ENCODE results near the gene ZNF398. TPM values are rescaled to one million over a fixed set of nuclear protein-coding genes. Genes with fewer than 3 reads are reported as not detected.

ZNF398 gene
- total RNA-seq, 2 experiments from 2014 or later = 12.1 to 13.2 TPM

GRCh38 chr7:149166142-149166541, 18.9 kb downstream of the ZNF398 start:
- Mint-ChIP-seq H3K36me3 (peaks cover 40% of the 10 kb centered on the region), H3K9me3 (ENCODE audit: low read depth) (no peaks in the 10 kb centered on the region), H3K27me3 (no peaks in the 10 kb centered on the region), H3K4me1 (peaks cover 10% of the 10 kb centered on the region), H3K27ac (no peak overlapping the region), H3K4me3 (no peak overlapping the region)
- CTCF ChIA-PET = interaction anchor here (1.1 kb wide), 1 partner anchor 40 kb away, joined by 3 read pairs; the partner anchor contains the start of gene ZNF425
- no peak for DNase-seq
- no peak for ATAC-seq

- no peaks in the 10 kb centered on the region for H3K9me3 Mint-ChIP-seq (ENCODE audit: low read depth)
- DNase-seq (no peak), ATAC-seq (no peak)
- CTCF ChIA-PET = interaction anchor here (0.8 to 1.1 kb wide), 4 partner anchors 14 to 101 kb away, joined by 3 to 4 read pairs (median 3); partner anchors contain the start of genes ZNF282 and ZNF425
- H3K27me3 Mint-ChIP-seq = no peaks in the 10 kb centered on the region
- peaks cover 35% of the 10 kb centered on the region for H3K36me3 Mint-ChIP-seq
- no peak overlapping the region for H3K27ac Mint-ChIP-seq
- H3K4me3 Mint-ChIP-seq = no peak overlapping the region
- H3K4me1 Mint-ChIP-seq = peaks cover 4% of the 10 kb centered on the region
These were observed 19.5 kb downstream of the ZNF398 start for GRCh38 chr7:149166630-149167352.

GRCh38 chr7:149171892-149172533, 24.8 kb downstream of the ZNF398 start:
- CTCF ChIA-PET = interaction anchor here (1.7 kb wide), 1 partner anchor 90 kb away, joined by 3 read pairs; the partner anchor contains the start of gene ZNF783
- DNase-seq = no peak
- no peak for ATAC-seq
- Mint-ChIP-seq H3K27me3 (no peaks in the 10 kb centered on the region), H3K27ac (no peak overlapping the region), H3K4me1 (peaks cover 8% of the 10 kb centered on the region), H3K9me3 (ENCODE audit: low read depth) (no peaks in the 10 kb centered on the region), H3K36me3 (peaks cover 25% of the 10 kb centered on the region), H3K4me3 (no peak overlapping the region)

GRCh38 chr7:149172534-149172920, 25.3 kb downstream of the ZNF398 start:
- ATAC-seq = no peak
- Mint-ChIP-seq H3K36me3 (peaks cover 25% of the 10 kb centered on the region), H3K9me3 (ENCODE audit: low read depth) (no peaks in the 10 kb centered on the region), H3K4me3 (no peak overlapping the region), H3K27ac (no peak overlapping the region), H3K4me1 (peaks cover 8% of the 10 kb centered on the region), H3K27me3 (no peaks in the 10 kb centered on the region)
- no peak for DNase-seq
- CTCF ChIA-PET = no interaction called here

- Mint-ChIP-seq H3K36me3 (peaks cover 33% of the 10 kb centered on the region), H3K4me3 (no peak overlapping the region), H3K4me1 (peaks cover 8% of the 10 kb centered on the region), H3K27ac (no peak overlapping the region), H3K9me3 (ENCODE audit: low read depth) (no peaks in the 10 kb centered on the region), H3K27me3 (no peaks in the 10 kb centered on the region)
- CTCF ChIA-PET = interaction anchor here (1.4 to 2.0 kb wide), 2 partner anchors 11 to 21 kb away, joined by 4 to 8 read pairs; partner anchors contain the start of gene ZNF282
- ATAC-seq (no peak), DNase-seq (no peak)
These were observed 27.9 kb downstream of the ZNF398 start for GRCh38 chr7:149175150-149175549.

GRCh38 chr7:149179241-149179640, 32.0 kb downstream of the ZNF398 start:
- Mint-ChIP-seq H3K4me3 (no peak overlapping the region), H3K9me3 (ENCODE audit: low read depth) (no peaks in the 10 kb centered on the region), H3K27me3 (no peaks in the 10 kb centered on the region), H3K4me1 (peaks cover 2% of the 10 kb centered on the region), H3K27ac (no peak overlapping the region), H3K36me3 (peaks cover 34% of the 10 kb centered on the region)
- ATAC-seq (no peak), DNase-seq (no peak)
- CTCF ChIA-PET = interaction anchor here (1.5 kb wide), 1 partner anchor 16 kb away, joined by 4 read pairs; the partner anchor contains the start of gene ZNF282

GRCh38 chr7:149180722-149181449, 33.6 kb downstream of the ZNF398 start:
- CTCF ChIA-PET = interaction anchor here (0.7 to 1.5 kb wide), 2 partner anchors 15 to 21 kb away, joined by 3 to 4 read pairs; partner anchors contain the start of gene ZNF282
- Mint-ChIP-seq H3K27ac (no peak overlapping the region), H3K4me1 (peaks cover 2% of the 10 kb centered on the region), H3K4me3 (no peak overlapping the region), H3K36me3 (peaks cover 34% of the 10 kb centered on the region), H3K9me3 (ENCODE audit: low read depth) (no peaks in the 10 kb centered on the region), H3K27me3 (no peaks in the 10 kb centered on the region)
- DNase-seq = no peak
- ATAC-seq = no peak

- ATAC-seq (no peak), DNase-seq (no peak)
- H3K27me3 Mint-ChIP-seq = no peaks in the 10 kb centered on the region
- H3K9me3 Mint-ChIP-seq (ENCODE audit: low read depth) = no peaks in the 10 kb centered on the region
- peaks cover 32% of the 10 kb centered on the region for H3K36me3 Mint-ChIP-seq
- H3K4me1 Mint-ChIP-seq = peaks cover 2% of the 10 kb centered on the region
- no peak overlapping the region for H3K4me3 Mint-ChIP-seq
- CTCF ChIA-PET = interaction anchor here (0.7 kb wide), 1 partner anchor 21 kb away, joined by 3 read pairs; no protein-coding TSS in a partner anchor
- H3K27ac Mint-ChIP-seq = no peak overlapping the region
These were observed 34.2 kb downstream of the ZNF398 start for GRCh38 chr7:149181450-149181790.

- Mint-ChIP-seq H3K27me3 (no peaks in the 10 kb centered on the region), H3K27ac (no peak overlapping the region)
- CTCF ChIA-PET = interaction anchor here (2.4 to 3.7 kb wide), 2 partner anchors 12 to 37 kb away, joined by 7 to 21 read pairs; partner anchors contain the start of genes ZNF282 and ZNF398
These were observed 37.0 kb downstream of the ZNF398 start for GRCh38 chr7:149184274-149184673.

GRCh38 chr7:149188213-149188612, 41.0 kb downstream of the ZNF398 start:
- peaks cover 6% of the 10 kb centered on the region for H3K27me3 Mint-ChIP-seq
- no peak overlapping the region for H3K4me3 Mint-ChIP-seq
- no peak overlapping the region for H3K27ac Mint-ChIP-seq
- peaks cover 16% of the 10 kb centered on the region for H3K4me1 Mint-ChIP-seq
- ATAC-seq (no peak), DNase-seq (no peak)
- H3K36me3 Mint-ChIP-seq = no peaks in the 10 kb centered on the region
- CTCF ChIA-PET = interaction anchor here (1.0 kb wide), 1 partner anchor 40 kb away, joined by 3 read pairs; no protein-coding TSS in a partner anchor
- no peaks in the 10 kb centered on the region for H3K9me3 Mint-ChIP-seq (ENCODE audit: low read depth)

More at GRCh38 chr7:149184274-149184673, 37.0 kb downstream of the ZNF398 start:
- H3K36me3 Mint-ChIP-seq = peaks cover 14% of the 10 kb centered on the region
- H3K4me1 Mint-ChIP-seq = peaks cover 4% of the 10 kb centered on the region
- DNase-seq = no peak
- ATAC-seq = no peak
- no peak overlapping the region for H3K4me3 Mint-ChIP-seq
- H3K9me3 Mint-ChIP-seq (ENCODE audit: low read depth) = no peaks in the 10 kb centered on the region

GRCh38 chr7:149188637-149189259, 41.5 kb downstream of the ZNF398 start:
- Mint-ChIP-seq H3K9me3 (ENCODE audit: low read depth) (no peaks in the 10 kb centered on the region), H3K27ac (no peak overlapping the region), H3K4me3 (no peak overlapping the region), H3K27me3 (peaks cover 6% of the 10 kb centered on the region), H3K4me1 (peaks cover 14% of the 10 kb centered on the region), H3K36me3 (no peaks in the 10 kb centered on the region)
- ATAC-seq (no peak), DNase-seq (no peak)
- CTCF ChIA-PET = interaction anchor here (1.0 kb wide), 1 partner anchor 40 kb away, joined by 3 read pairs; no protein-coding TSS in a partner anchor

- no peak for DNase-seq
- no peak for ATAC-seq
- Mint-ChIP-seq H3K9me3 (ENCODE audit: low read depth) (no peaks in the 10 kb centered on the region), H3K4me1 (peaks cover 22% of the 10 kb centered on the region), H3K36me3 (peaks cover 6% of the 10 kb centered on the region), H3K27me3 (peaks cover 6% of the 10 kb centered on the region), H3K4me3 (no peak overlapping the region), H3K27ac (peak overlapping the region; percentile 3)
- CTCF ChIA-PET = interaction anchor here (1.4 kb wide), 1 partner anchor 45 kb away, joined by 3 read pairs; the partner anchor contains the start of gene ZNF398
These were observed 44.6 kb downstream of the ZNF398 start for GRCh38 chr7:149191851-149192250.

All from activated CD8-positive, alpha-beta memory T cell treated with anti-CD3 and anti-CD28 coated beads, Interleukin-2, amount 10 ng/mL, durations not matched to agents 7 days and 5 days (primary cell).